ENCODE measurements around the gene USP46. TPM values are rescaled to one million over a fixed set of nuclear protein-coding genes. Genes with fewer than 3 reads are reported as not detected.

USP46 gene
- total RNA-seq, 1 experiment from 2014 or later: 15.5 TPM

GRCh38 chr4:52604215-52604614 lies 54.9 kb downstream of the USP46 start:
- BruUV-seq (replicated peaks): no TSS peak

GRCh38 chr4:52600275-52600674 lies 58.8 kb downstream of the USP46 start:
- Histone ChIP-seq H3K27ac (ENCODE audit: low read length) (no peak overlapping the region), H3K4me1 (ENCODE audit: control insufficient read depth, insufficient read depth, low read length) (no peaks in the 10 kb centered on the region), H3K27me3 (ENCODE audit: control insufficient read depth, insufficient read depth, low read length) (no peaks in the 10 kb centered on the region), H3K9me3 (ENCODE audit: control insufficient read depth, insufficient read depth, low read depth, low read length) (no peaks in the 10 kb centered on the region), H3K36me3 (ENCODE audit: control insufficient read depth, insufficient read depth, low read length) (no peaks in the 10 kb centered on the region), H3K4me3 (ENCODE audit: low read depth in 2 of 2, low read length in 2 of 2) (no peak overlapping the region)
- ChIA-PET POLR2A (no interaction called here), CTCF (no interaction called here)
- no TSS peak for BruUV-seq (replicated peaks)
- intact Hi-C loops (cut with micrococcal nuclease; ENCODE audit: unreplicated experiment) (no loop called here), in situ Hi-C loops (cut with HindIII; ENCODE audit: low pct_unique_long_range_greater_than_20kb, low sequenced_read_pairs) (no loop called here)
- DNase-seq (ENCODE audit: low read depth, low spot score): no peak
- TF ChIP-seq SIN3A (IDR thresholded peaks at IDR 0.05; ENCODE audit: borderline replicate concordance, insufficient read depth, low read depth, low read length) (no peak), TCF7L2 (IDR thresholded peaks at IDR 0.05; ENCODE audit: low read depth, low read length) (no peak)
- ATAC-seq: no peak

More at GRCh38 chr4:52604215-52604614, 54.9 kb downstream of the USP46 start:
- Histone ChIP-seq H3K27ac (ENCODE audit: low read length) (no peak overlapping the region), H3K36me3 (ENCODE audit: control insufficient read depth, insufficient read depth, low read length) (no peaks in the 10 kb centered on the region), H3K27me3 (ENCODE audit: control insufficient read depth, insufficient read depth, low read length) (no peaks in the 10 kb centered on the region), H3K9me3 (ENCODE audit: control insufficient read depth, insufficient read depth, low read depth, low read length) (no peaks in the 10 kb centered on the region), H3K4me3 (ENCODE audit: low read depth in 2 of 2, low read length in 2 of 2) (no peak overlapping the region), H3K4me1 (ENCODE audit: control insufficient read depth, insufficient read depth, low read length) (no peaks in the 10 kb centered on the region)
- in situ Hi-C loops (cut with HindIII; ENCODE audit: low pct_unique_long_range_greater_than_20kb, low sequenced_read_pairs): no loop called here
- ATAC-seq (no peak), DNase-seq (ENCODE audit: low read depth, low spot score) (no peak)
- intact Hi-C loops (cut with micrococcal nuclease; ENCODE audit: unreplicated experiment): no loop called here
- TF ChIP-seq CTCF (IDR thresholded peaks at IDR 0.05) (no peak), REST (IDR thresholded peaks at IDR 0.05; ENCODE audit: insufficient read depth in 1 of 2, low read depth in 2 of 2, low read length in 1 of 2) (no peak), SIN3A (IDR thresholded peaks at IDR 0.05; ENCODE audit: borderline replicate concordance, insufficient read depth, low read depth, low read length) (no peak)
- ChIA-PET CTCF (no interaction called here), POLR2A (no interaction called here)

GRCh38 chr4:52595001-52595400 lies 64.1 kb downstream of the USP46 start:
- POLR2A ChIA-PET: no interaction called here
- Histone ChIP-seq H3K4me1 (ENCODE audit: control insufficient read depth, insufficient read depth, low read length) (no peaks in the 10 kb centered on the region), H3K27ac (ENCODE audit: low read length) (no peak overlapping the region), H3K36me3 (ENCODE audit: control insufficient read depth, insufficient read depth, low read length) (no peaks in the 10 kb centered on the region), H3K27me3 (ENCODE audit: control insufficient read depth, insufficient read depth, low read length) (no peaks in the 10 kb centered on the region), H3K9me3 (ENCODE audit: control insufficient read depth, insufficient read depth, low read depth, low read length) (no peaks in the 10 kb centered on the region), H3K4me3 (ENCODE audit: low read depth in 2 of 2, low read length in 2 of 2) (no peak overlapping the region)
- CTCF ChIA-PET: no interaction called here
- no peak for ATAC-seq
- TSS peak; percentile 49 for BruUV-seq (replicated peaks)
- no peak for DNase-seq (ENCODE audit: low read depth, low spot score)
- intact Hi-C loops (cut with micrococcal nuclease; ENCODE audit: unreplicated experiment): no loop called here
- in situ Hi-C loops (cut with HindIII; ENCODE audit: low pct_unique_long_range_greater_than_20kb, low sequenced_read_pairs): no loop called here
- TF ChIP-seq TCF7L2 (IDR thresholded peaks at IDR 0.05; ENCODE audit: low read depth, low read length) (no peak), POLR2AphosphoS5 (IDR thresholded peaks at IDR 0.05; ENCODE audit: low read depth, low read length) (no peak), CTCF (IDR thresholded peaks at IDR 0.05) (no peak), SIN3A (IDR thresholded peaks at IDR 0.05; ENCODE audit: borderline replicate concordance, insufficient read depth, low read depth, low read length) (no peak), REST (IDR thresholded peaks at IDR 0.05; ENCODE audit: insufficient read depth in 1 of 2, low read depth in 2 of 2, low read length in 1 of 2) (no peak)
